OCI-M1 (cell line): ENCODE results near the gene BDNF.

ENCODE experiments used
- DNase-seq: peaks from one replicate; lab custom pipeline; 2025; lab: John Stamatoyannopoulos, UW

BDNF gene

DNA sequence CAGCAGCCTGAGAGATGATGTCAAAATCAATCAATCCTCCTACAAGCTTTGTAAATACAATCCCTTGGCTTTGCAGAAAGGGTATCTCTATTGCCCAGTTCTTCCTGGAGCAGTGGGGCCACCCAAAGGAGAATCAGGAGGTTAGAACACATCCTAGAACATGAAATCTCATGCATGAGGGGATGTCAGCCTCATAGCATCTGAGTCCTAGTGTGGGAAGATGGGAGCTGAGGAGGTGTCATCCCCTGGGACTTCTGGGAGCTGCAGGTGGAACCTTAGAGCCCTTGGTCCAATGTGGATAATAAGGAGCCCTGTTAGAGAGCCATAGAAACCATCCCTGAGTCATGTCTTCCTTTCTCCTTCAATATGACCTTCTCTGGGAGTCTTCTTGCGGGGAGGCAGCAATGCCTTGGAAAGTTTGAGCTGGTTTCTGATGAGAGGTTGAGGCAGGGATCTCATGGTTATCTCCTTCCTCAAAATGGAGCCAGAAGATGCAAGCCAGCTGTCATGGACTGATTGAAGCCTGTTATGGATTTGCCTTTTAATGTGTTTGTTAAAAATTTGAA is 74.8 kb downstream of the BDNF start:
- DNase-seq: no peak

DNA sequence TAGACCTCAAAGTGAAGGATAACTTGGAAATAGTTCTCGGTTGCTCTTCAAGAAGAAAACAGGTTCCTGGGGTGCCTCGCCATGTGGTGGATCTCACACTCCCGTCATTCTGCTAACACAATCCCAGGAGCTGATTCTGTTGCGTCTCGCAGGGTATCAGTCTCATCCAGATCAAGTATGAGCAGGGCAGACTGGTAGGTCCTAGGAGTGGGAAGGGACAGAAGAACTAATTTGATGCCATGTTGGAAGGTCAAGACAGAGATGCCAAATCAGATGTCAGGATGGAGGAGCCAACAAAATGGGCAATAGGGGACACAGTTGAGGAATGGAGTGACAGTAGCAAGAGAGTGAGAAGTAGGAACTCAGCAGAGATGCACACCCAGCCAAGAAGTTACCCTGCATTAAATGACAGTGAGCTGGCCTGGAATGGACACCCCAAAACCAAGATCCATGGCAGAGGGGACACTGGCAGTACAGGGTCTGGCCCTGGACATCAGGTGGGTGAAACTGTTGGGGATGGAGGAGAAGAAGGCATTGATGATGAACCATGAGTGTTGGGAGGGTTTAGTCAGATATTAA is 76.2 kb downstream of the BDNF start:
- no peak for DNase-seq

DNA sequence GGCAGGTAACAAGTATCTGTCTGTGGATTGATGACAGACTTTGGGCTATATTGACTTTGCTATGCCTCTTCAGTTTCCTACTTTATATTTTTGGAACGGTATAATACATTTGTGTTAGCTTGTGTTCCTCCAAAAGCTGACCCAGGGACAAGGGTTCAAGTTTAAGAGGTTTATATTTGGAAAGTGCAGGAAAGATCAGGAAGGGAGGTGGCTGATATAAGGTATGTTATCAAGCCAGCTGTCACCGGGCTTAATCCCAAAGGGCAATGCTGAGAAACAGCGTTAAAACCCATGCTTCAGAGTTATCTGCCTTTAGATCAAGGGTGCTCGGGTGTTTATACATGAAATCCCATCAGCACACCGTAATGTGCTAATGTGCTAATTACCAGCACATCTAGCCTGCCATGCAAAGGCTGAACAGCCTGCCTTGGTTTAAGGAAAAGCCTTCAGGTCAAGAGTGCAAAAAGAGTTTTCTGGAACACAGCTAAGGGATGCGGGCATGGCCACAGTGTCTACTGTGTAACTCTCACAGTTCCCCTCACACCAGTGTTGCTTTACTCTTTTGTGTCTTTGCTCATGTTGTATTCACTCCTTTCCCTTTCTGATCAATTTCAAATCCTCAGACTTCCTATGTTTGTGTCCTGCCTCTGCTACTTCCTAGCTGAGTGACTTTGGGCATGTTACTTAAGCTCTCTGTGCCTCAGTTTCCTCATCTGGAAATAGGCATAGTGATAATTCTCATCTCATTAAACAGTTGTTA is 77.5 kb downstream of the BDNF start:
- DNase-seq: no peak

DNA sequence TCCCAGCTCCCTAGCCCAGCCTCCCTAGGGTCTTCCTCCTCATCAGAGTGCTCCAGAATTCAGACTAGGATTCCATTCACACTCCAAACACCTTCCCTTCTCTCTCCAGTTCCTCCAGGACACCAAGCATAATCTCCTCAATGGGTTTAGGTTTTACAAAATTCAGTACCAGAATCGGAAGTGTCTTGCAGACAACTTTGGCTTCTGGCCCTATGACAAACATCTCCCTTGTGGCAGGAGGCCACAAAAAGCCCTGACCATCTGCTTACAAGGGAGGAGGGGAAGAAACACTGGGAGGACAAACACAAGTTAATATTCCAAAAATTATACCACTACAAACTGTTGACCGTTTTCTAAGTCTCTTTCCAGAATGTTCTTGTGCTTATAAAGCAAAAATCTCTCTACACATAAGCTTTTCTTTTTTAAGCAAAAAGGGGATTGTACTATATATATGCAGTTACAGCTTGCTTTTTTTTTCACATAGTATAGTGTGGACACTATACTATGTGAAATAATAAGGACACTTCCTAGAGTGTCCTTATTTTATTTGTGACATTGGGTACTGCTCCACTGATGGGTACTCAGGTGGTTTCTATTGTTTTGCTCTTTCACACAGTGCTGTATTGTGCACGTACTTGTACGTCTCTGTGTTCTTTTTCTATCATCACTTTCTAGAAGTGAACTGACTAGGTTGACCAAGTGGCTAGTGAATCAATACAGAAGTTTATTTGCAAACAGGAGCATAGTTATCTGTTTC is 78.7 kb downstream of the BDNF start:
- DNase-seq: no peak

DNA sequence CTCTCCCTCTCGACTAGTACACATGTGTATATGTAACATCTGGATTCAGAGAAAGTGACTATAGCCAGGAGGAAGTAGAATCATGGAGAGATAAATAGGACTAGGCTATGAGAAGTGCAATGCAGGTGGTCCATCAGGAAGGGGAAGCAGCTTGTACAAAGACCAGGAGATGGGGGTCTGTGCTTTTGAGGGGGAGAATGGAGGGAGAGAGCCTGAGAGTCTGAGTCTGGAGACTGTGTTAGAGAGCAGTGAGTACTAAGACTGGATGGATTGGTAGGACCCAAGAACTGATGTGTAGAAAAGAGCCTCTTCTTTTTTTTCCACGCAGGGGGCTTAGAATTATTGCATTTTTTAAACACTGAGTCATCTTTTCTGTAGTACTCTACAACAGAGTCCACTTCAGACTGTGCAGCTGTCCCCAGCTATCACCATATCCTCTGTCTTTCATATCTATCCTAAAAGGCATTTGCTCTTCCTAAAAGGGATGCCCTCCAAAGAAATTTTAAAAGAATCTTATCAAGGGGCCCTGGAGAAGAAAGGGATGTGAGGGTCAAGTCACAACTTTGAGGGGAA is 80.4 kb downstream of the BDNF start:
- DNase-seq: no peak

DNA sequence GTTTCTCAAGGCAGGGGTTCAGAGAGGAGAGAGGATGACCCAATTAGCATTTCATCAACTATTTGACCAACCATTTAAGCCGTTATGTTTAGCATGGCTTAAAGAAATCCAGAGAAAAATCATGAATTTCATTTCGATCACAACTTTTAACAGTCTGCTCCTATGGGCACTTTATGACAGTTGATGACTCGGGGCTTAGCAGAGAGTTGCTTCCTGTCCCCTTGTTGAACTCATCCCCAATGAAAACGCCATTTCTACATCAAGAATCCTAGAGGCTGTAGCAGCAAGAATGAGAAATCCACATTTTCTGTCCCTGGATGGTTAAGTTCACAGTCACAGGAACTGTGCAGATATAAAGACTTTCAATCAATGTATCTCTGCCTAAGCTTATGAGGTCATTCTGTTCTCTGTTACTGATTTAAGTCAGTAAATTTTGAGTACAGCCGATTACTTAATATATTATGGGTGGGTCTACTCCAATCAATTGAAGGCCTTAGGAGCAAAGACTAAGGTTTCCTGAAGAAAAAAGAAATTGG is 81.1 kb downstream of the BDNF start:
- no peak for DNase-seq

DNA sequence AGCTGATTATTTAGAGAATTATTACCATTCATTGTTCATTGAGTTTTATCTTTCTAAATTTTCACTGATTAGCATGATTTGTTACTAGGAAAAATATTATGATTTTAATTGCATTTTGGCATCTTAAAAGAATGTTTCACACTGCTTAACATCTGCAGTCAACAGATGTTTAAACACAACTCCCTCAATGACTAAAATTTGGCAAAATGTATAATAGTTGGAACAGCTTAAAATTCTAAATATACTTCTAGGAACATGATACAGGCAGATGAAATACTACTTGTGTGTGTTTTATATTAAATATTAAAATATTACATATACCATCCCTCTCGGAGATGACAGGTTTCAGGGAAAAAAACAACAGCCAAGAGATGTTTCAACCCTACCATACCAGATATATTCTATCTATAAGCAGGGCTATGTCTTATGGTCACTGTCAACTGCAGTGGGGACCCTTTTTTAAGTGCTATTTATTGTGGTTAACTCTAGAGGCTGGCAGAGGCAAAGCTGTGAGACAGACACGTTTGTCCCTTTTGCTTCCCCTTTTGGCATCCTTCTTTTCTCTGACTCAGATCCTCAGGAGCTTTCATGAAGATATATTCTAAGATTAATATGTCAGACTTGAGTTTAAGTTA is 81.9 kb downstream of the BDNF start:
- DNase-seq: peak; percentile 37

DNA sequence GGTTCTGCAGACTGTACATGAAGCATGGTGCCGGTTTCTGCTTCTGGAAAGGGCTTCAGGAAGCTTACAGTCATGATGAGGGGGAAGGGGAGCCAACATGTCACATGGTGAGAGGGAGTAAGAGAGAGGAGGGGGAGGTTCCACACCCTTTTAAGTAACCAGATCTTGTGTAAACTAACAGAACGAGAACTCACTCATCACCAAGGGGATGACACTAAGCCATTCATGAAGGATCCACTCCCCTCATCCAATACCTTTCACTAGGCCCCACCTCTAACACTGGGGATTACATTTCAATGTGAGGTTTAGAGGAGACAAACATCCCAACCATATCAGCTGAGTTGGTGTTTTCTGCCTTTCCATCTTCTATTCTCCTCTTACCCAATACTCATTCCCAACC is 83.5 kb downstream of the BDNF start:
- no peak for DNase-seq

DNA sequence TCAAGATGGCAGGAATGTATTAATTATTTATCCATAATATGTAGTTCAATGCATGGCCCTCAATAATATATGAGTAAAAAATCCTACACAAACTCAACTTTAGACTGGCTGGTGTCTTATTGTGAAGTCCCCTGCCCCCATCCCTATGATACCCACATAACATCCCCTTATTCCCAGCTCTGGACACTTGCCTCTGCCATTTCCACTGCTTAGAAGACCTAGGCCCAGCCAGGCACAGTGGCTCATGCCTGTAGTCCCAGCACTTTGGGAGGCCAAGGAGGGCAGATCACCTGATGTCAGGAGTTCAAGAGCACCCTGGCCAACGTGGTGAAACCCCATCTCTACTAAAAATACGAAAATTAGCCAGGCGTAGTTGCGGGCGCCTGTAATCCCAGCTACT is 84.4 kb downstream of the BDNF start:
- no peak for DNase-seq

DNA sequence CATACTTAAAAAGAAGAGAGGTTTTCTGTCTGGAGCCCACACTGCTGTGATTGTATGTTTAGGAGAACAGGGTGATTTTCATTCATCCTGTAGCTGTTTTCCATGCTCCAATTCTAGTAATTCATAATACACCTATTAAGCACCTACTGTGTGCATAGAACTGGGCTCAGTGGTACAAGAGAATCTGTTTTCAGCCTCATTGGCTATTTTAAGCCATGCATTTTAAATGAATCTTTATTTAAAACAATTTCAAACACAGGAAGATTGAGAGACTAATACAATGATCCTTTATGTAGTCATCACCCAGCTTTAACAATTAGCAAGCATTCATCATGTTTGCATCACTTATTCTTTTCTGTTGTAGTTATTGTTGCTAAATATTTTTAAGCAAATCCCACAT is 86.2 kb downstream of the BDNF start:
- DNase-seq: no peak

DNA sequence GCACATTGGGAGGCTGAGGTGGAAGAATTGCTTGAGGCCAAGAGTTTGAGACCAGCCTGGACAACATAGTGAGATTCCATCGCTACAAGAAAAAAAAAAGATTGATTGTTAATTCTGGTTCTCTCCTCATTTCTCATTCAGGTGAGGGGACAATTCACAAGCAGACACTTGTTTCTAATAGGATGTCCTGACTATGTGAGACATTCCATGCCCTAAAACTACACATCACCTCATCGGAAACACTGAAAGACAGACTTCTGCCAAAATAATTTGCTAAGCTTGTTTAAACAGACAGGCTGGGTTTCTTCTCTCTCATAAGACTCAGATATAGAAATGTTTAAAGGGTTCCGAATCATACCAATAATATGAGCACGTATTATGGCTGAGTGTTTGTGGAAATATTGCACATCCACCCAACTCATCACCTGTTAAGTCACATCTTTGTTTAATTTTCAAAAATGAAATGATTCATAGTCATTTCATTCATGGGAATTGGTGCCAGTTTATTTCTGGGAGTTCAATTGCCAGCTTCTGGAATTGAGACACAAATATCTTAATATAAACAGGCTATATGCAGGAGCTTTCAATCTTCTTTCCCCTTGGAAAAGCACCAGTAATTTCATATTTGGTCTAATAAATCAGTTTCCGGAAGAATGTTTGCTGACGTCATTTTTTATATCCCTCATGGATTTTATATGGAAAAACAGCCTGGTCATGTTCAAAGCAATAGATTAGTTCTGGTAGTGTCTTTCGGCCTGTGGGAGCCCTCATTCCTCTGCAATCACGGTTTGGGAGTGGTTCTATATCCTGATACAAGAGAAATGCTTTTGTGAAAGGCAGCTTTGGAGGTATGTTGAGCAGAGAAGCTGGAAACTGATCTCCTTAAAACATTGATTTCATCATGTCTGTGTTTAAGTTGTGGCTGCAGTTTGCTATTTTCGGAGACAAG is 87.0 kb downstream of the BDNF start:
- no peak for DNase-seq

DNA sequence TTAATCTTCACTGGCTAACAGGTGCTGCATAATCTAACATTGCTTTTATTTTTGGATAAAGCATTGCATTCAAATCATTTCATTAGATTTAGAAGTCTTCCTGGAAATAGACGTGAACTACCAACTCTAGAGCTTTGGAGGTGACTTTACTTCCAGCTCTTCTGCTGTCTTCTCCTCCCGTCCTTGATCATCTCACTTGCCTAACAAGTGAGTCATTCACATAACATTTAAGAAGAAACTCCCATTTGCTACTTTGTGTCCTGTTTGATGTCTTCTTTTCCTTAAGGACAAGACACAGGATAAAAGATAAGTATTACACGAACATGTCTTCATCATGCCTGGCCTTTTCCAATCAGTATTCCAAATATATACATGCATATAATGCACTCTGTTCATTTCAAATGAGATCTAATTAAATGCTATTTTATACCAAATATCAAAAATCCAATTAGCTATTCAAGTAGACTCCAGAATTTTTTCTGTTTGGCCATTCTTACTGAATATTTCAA is 88.3 kb downstream of the BDNF start:
- no peak for DNase-seq

DNA sequence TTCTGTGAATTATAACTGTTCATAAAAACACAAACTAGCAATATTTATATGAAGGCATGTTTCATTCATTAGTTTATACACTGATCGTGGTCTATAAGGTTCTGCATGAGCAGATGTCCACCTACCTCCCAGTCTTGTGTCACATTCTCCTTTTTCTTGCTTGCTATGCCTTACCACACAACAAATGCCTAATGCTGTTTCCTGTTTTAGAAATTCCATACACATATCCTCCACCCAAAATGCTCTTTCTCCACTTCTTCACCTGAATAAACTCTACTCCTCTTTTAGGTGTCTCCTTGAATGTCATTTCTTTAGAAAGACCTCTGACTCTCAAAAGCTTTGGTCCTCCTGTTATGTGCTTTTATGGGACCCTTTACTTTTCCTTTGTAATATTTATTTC is 88.9 kb downstream of the BDNF start:
- no peak for DNase-seq

DNA sequence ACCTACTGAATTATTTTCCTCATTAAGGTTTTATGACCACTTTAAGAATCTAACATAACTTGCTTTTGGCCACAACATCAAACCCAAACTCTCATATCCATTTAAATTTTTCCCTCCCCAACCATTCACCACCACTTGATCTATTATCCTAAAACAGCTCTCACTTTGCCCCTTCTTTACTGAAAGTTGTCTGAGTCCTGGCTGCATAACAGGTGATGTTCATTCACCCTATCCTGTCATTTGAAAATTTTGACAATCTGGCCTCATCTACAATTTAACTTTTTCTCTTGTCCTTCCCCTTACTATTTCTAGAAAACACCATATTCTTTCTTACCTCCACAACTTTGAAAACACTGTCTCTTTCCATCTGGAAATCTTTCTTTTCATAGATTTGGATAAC is 89.3 kb downstream of the BDNF start:
- DNase-seq: no peak

DNA sequence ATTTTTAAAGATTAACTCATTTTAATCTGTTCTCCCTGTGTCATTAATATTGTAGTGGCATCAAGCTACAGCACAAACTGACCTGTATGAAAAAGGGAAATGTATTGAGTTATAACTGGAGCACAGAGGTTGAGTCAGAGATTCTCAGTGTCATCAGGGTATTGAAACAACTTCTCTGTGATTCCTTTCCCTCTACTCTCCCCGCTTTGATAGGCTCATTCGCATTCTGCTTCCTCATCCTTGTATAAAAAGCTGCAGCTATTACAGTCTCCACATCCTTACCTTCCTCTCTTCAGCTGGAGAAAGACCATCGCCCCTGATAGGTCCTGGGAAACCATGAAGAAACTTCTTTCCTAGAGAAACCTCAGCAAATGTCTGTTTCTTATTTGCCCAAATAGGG is 90.0 kb downstream of the BDNF start:
- no peak for DNase-seq

DNA sequence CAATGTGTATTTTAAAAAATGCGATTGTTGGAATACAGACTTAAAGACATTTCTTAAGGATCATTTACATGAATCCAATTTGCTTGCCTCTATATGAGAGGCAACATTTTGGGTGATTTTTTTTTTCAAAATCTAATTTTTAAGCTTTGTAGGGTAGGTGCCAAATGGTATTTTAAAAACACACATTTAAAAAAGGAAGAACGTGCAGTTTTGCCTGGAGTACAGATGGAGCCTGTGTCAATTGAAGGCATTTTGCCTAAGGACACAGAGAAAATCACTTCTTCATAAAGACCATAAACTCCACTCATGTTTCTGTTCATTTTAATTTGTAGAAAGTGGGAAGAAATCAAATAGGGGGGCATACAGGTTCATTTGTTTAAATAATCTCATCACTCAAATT is 91.3 kb downstream of the BDNF start:
- DNase-seq: no peak

DNA sequence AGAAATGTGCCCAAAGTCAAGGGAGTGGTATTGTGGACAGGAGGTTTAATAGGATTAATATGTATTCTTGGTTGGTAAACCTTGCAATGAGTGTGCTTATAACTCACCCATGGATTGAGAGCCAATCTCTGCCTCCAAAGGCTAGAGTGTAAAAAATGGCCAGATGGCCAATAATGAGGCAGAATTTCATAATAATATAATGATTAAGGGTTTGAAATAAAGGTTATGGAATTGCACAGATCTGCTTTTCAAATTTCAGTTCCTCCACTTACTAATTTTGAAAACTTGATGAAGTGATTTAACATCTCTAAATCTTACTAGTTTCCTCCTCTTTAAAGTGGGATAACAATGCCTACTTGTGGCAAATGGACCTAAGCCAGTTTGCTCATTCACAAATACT is 94.8 kb downstream of the BDNF start:
- no peak for DNase-seq
